K562 (cell line): ENCODE measurements around the gene EEF1B2. TPM values are rescaled to one million over a fixed set of nuclear protein-coding genes. Genes with fewer than 3 reads are reported as not detected.

Experiments used
- MGA ChIP-seq: fragments of 450-650 bp; IDR thresholded peaks from 2 replicates; pipeline ENCODE4 v1.6.1; 2016; ENCODE audit warnings: mild to moderate bottlenecking, moderate library complexity
- NFIC ChIP-seq: fragments of 450-650 bp; IDR thresholded peaks from 2 replicates; pipeline ENCODE4 v1.6.1; 2017; ENCODE audit warnings: mild to moderate bottlenecking, inconsistent platforms
- PKNOX1 ChIP-seq: fragments of 450-650 bp; IDR thresholded peaks from 2 replicates; pipeline ENCODE4 v1.6.1; 2016
- TFAP4 ChIP-seq: sonication (generic); formaldehyde crosslinking; IDR thresholded peaks from 2 replicates; pipeline ENCODE4 v1.8.0; 2022; ENCODE audit warnings: missing genetic modification reagents, mild to moderate bottlenecking, moderate library complexity, borderline replicate concordance
- USF2 ChIP-seq: sonication (generic); formaldehyde crosslinking; IDR thresholded peaks from 2 replicates; pipeline ENCODE4 v1.5.0; 2020; ENCODE audit warnings: missing genetic modification reagents
- YY1 ChIP-seq, 3 experiments: IDR thresholded peaks; 2 replicates each; pipeline ENCODE4 v1.6.1; 2011; ENCODE audit warnings: low read length in 2 of 3, mild to moderate bottlenecking in 2 of 3, moderate library complexity in 2 of 3, borderline replicate concordance in 1 of 3, control low read depth in 1 of 3, low read depth in 1 of 3; ENCODE audit not compliant: insufficient read depth in 3 of 3, insufficient replicate concordance in 2 of 3, control insufficient read depth in 1 of 3, insufficient read length in 1 of 3; ENCODE audit errors: extremely low read depth in 1 of 3
- ZC3H11A ChIP-seq: IDR thresholded peaks from 2 replicates; pipeline ENCODE4 v1.6.1; 2012; ENCODE audit warnings: low read depth, low read length, improper control_type of control experiment
- ZNF766 ChIP-seq: fragments of 200-800 bp; sonication (Bioruptor generic); conservative IDR thresholded peaks from 2 replicates; pipeline ENCODE4 v1.6.1; 2016; ENCODE audit warnings: missing genetic modification characterization, missing compliant biosample characterization
- polyA plus RNA-seq, 8 experiments: library from polyadenylated mRNA; depleted of rRNA in 4 of 8; stranded (reverse) in 5 of 8; unstranded in 3 of 8; fragments of >200 nt; fragmentation: Nextera tagmentation in 2 of 8; fragmentation: Illumina TruSeq in 1 of 8; extraction: Ambion mirVana in 2 of 8; extraction: Trizol in 1 of 8; gene quantifications; 2 replicates each; pipeline versions ENCODE4 v1.2.1 to v1.2.3, GENCODE V29; 2011 to 2014; ENCODE audit warnings: inconsistent platforms in 1 of 8, missing spikeins in 1 of 8
- total RNA-seq, 7 experiments: library from RNA; depleted of rRNA in 6 of 7; stranded (reverse); fragments of >200 nt in 6 of 7; fragmentation: Illumina TruSeq in 2 of 7; extraction: Trizol in 2 of 7; gene quantifications; 2 replicates each; pipeline versions ENCODE4 v1.2.1 to v1.2.3, GENCODE V29; 2011 to 2021; ENCODE audit warnings: low replicate concordance in 1 of 7

Gene EEF1B2
- total and polyA plus RNA-seq, 9 of the 15 experiments (the other 6 are each of a cell fraction or from before 2014, with no cell fraction given), result 522 to 1,148 (median 893) TPM

GRCh38 chr2:206159346-206160124 is at the start of gene EEF1B2, which contains the start of gene NDUFS1 (continued):
- TF ChIP-seq ZNF766 (CRISPR knock-in tag), result peak; percentile 56; the same call in 1 of the 2 replicates
- no peak for TF ChIP-seq ZC3H11A
- TF ChIP-seq MGA, result peak; percentile 84
- TF ChIP-seq PKNOX1, result peak; percentile 45; the same call in 1 of the 2 replicates
- peak; percentile 68; the same call in 1 of the 2 replicates for TF ChIP-seq TFAP4 (CRISPR knock-in tag)
- TF ChIP-seq USF2 (CRISPR knock-in tag), result peak; percentile 65
- TF ChIP-seq YY1 (IDR thresholded peaks at IDR 0.05; ENCODE audit: borderline replicate concordance in 1 of 3, control insufficient read depth in 1 of 3, extremely low read depth in 1 of 3, insufficient read depth in 3 of 3, insufficient read length in 1 of 3, insufficient replicate concordance in 2 of 3, low read depth in 1 of 3, low read length in 2 of 3), result peak; percentile 64 to 97 (median 93)
- 0 out of 2 replicates have a peak, but pooled peaks have one; percentile 12 for TF ChIP-seq NFIC
